Thyroid gland (tissue), 4 donors: ENCODE data around the gene ARL9. TPM values are rescaled to one million over a fixed set of nuclear protein-coding genes. Genes with fewer than 3 reads are reported as not detected.

Experiments
- DNase-seq, 2 donors: peaks; one replicate each; pipeline ENCODE4 v3.0.0-alpha.2; 2019
- H3K27ac ChIP-seq, 3 donors: fragments of 200-600 bp; sonication (generic); 1 replicate in 2 of 3; 2 replicates in 1 of 3; pipeline ENCODE4 v1.5.1; 2016 to 2019; ENCODE audit warnings: mild to moderate bottlenecking in 1 of 3, moderate library complexity in 1 of 3
- H3K27me3 ChIP-seq: fragments of 200-600 bp; sonication (generic); one replicate; pipeline ENCODE4 v1.5.1; 2019
- H3K36me3 ChIP-seq, 2 donors: fragments of 200-600 bp; sonication (generic); one replicate each; pipeline ENCODE4 v1.5.1; 2016 to 2019
- H3K4me1 ChIP-seq, 2 donors: fragments of 200-600 bp; sonication (generic); one replicate each; pipeline ENCODE4 v1.5.1; 2017 to 2019
- H3K4me3 ChIP-seq, 3 donors: fragments of 200-600 bp; sonication (generic); replicated peaks in 1 of 3; 1 replicate in 2 of 3; 2 replicates in 1 of 3; pipeline ENCODE4 v1.5.1; 2016; ENCODE audit warnings: mild to moderate bottlenecking in 1 of 3
- H3K9me3 ChIP-seq: fragments of 200-600 bp; sonication (generic); one replicate; pipeline ENCODE4 v1.5.1; 2017
- POLR2A ChIP-seq, 2 donors: fragments of 450-650 bp; IDR thresholded peaks; one replicate each; pipeline ENCODE4 v1.6.1; 2017; ENCODE audit warnings: antibody characterized with exemption in 2 of 2, mild to moderate bottlenecking in 2 of 2, moderate library complexity in 1 of 2
- WGBS, 2 donors: methylation state at CpG; one replicate each; pipeline ENCODE4 v1.1.5; 2017; 5-methylcytosine and 5-hydroxymethylcytosine counted together
- intact Hi-C: fragments of 100-400 bp; cut with DNase I; formaldehyde crosslinking; loops from one replicate; pipeline ENCODE4 v1.15.1; 2023
- total RNA-seq, 4 donors: library from RNA; depleted of rRNA; stranded (reverse); fragments of >200 nt; gene quantifications; one replicate each; pipeline ENCODE4 v1.2.3, GENCODE V29; 2016
- TF ChIP-seq, protein P1 (sequence below), 6 experiments: fragments of 200-600 bp in 3 of 6; fragments of 450-650 bp in 3 of 6; sonication (generic) in 3 of 6; IDR thresholded peaks; one replicate each; pipeline ENCODE4 v1.5.1; 2016 to 2019; ENCODE audit warnings: antibody characterized with exemption in 6 of 6, mild to moderate bottlenecking in 2 of 6, inconsistent platforms in 1 of 6, moderate library complexity in 1 of 6

ARL9 gene
- total RNA-seq, 4 donors from 2014 or later: 0.56 TPM; not detected in 3

DNA sequence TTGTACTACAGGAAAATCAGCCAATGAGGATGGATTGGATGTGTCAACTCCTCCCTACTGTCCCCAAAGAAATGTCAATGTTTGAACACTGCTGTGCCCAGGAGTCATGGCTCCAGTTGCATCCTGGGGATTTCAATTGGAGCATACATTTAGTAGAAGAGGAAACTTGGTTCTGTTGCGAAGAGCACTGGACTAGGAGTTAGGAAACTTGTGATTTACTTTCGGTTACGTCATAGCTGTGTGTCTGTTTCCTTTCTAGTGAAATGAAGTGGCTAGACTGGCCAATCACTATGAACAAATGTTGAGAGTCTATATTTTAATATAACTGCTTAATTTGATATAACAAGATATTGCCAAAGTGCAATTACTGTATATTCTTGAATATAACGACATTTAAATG, 35.2 kb downstream of the ARL9 start:
- intact Hi-C loops: no loop called here
- TF ChIP-seq POLR2A (IDR thresholded peaks at IDR 0.05): no peak
- TF ChIP-seq, protein P1, sequence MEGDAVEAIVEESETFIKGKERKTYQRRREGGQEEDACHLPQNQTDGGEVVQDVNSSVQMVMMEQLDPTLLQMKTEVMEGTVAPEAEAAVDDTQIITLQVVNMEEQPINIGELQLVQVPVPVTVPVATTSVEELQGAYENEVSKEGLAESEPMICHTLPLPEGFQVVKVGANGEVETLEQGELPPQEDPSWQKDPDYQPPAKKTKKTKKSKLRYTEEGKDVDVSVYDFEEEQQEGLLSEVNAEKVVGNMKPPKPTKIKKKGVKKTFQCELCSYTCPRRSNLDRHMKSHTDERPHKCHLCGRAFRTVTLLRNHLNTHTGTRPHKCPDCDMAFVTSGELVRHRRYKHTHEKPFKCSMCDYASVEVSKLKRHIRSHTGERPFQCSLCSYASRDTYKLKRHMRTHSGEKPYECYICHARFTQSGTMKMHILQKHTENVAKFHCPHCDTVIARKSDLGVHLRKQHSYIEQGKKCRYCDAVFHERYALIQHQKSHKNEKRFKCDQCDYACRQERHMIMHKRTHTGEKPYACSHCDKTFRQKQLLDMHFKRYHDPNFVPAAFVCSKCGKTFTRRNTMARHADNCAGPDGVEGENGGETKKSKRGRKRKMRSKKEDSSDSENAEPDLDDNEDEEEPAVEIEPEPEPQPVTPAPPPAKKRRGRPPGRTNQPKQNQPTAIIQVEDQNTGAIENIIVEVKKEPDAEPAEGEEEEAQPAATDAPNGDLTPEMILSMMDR (IDR thresholded peaks at IDR 0.05): no peak
- no peak for DNase-seq
- Histone ChIP-seq H3K4me1 (peaks cover 4 to 6% of the 10 kb centered on the region in 2 donors), H3K4me3 (no peak overlapping the region), H3K9me3 (no peaks in the 10 kb centered on the region), H3K27me3 (no peaks in the 10 kb centered on the region), H3K36me3 (no peaks in the 10 kb centered on the region), H3K27ac (no peak overlapping the region)
- whole genome bisulfite sequencing, 2 donors: 94% methylated on average over 4 of the region's 4 CpGs

- DNase-seq: peak; percentile 87 to 89
- H3K27ac ChIP-seq: no peak overlapping the region
- WGBS, 2 donors: 3 to 4% methylated on average over 26 to 27 of the region's 33 CpGs
- peaks cover 4 to 6% of the 10 kb centered on the region in 2 donors for H3K4me1 ChIP-seq
- no peaks in the 10 kb centered on the region for H3K9me3 ChIP-seq
- H3K27me3 ChIP-seq: no peaks in the 10 kb centered on the region
- TF ChIP-seq POLR2A (IDR thresholded peaks at IDR 0.05): no peak
- TF ChIP-seq, protein P1 (IDR thresholded peaks at IDR 0.05): peak; percentile 82 to 99 (median 94)
- intact Hi-C loops: no loop called here
- peak overlapping the region in 1 of 3 donors; percentile 24 for H3K4me3 ChIP-seq
- H3K36me3 ChIP-seq: no peaks in the 10 kb centered on the region
Observed at GRCh38 chr4:56544573-56545131, 39.1 kb downstream of the ARL9 start.

- 75% methylated on average over 8 of the region's 8 CpGs for WGBS, 2 donors
- intact Hi-C loops: no loop called here
- Histone ChIP-seq H3K27ac (no peak overlapping the region), H3K9me3 (no peaks in the 10 kb centered on the region), H3K4me3 (no peak overlapping the region), H3K27me3 (no peaks in the 10 kb centered on the region), H3K36me3 (no peaks in the 10 kb centered on the region), H3K4me1 (no peaks in the 10 kb centered on the region)
- no peak for DNase-seq
- TF ChIP-seq, protein P1 (IDR thresholded peaks at IDR 0.05): no peak
- no peak for TF ChIP-seq POLR2A (IDR thresholded peaks at IDR 0.05)
Observed at GRCh38 chr4:56550642-56551041, 45.1 kb downstream of the ARL9 start.

GRCh38 chr4:56551516-56551915, 45.9 kb downstream of the ARL9 start:
- H3K9me3 ChIP-seq: no peaks in the 10 kb centered on the region
- H3K4me1 ChIP-seq: no peaks in the 10 kb centered on the region
- H3K4me3 ChIP-seq: no peak overlapping the region
- H3K27ac ChIP-seq: no peak overlapping the region
- intact Hi-C loops: no loop called here
- DNase-seq: no peak
- no peaks in the 10 kb centered on the region for H3K36me3 ChIP-seq
- no peak for TF ChIP-seq POLR2A (IDR thresholded peaks at IDR 0.05)
- TF ChIP-seq, protein P1 (IDR thresholded peaks at IDR 0.05): no peak
- no peaks in the 10 kb centered on the region for H3K27me3 ChIP-seq
- 78 to 92% methylated on average over 2 of the region's 2 CpGs for WGBS, 2 donors

GRCh38 chr4:56552273-56552672, 46.7 kb downstream of the ARL9 start:
- Histone ChIP-seq H3K36me3 (no peaks in the 10 kb centered on the region), H3K4me1 (no peaks in the 10 kb centered on the region), H3K9me3 (no peaks in the 10 kb centered on the region), H3K4me3 (no peak overlapping the region), H3K27ac (no peak overlapping the region), H3K27me3 (no peaks in the 10 kb centered on the region)
- no peak for TF ChIP-seq POLR2A (IDR thresholded peaks at IDR 0.05)
- TF ChIP-seq, protein P1 (IDR thresholded peaks at IDR 0.05): no peak
- no peak for DNase-seq
- intact Hi-C loops: no loop called here
